Thymus (tissue), 11 donors: Measurements from ENCODE around the gene ZFAND2B. TPM values are rescaled to one million over a fixed set of nuclear protein-coding genes. Genes with fewer than 3 reads are reported as not detected.

Source experiments
- DNase-seq, 9 donors: peaks; one replicate each; pipeline ENCODE4 v3.0.0-alpha.2; 2013; ENCODE audit warnings: low spot score in 9 of 9, low read depth in 6 of 9, missing footprints in 1 of 9
- H3K27ac ChIP-seq, 2 donors: one replicate each; pipeline ENCODE4 v1.5.1; 2013; ENCODE audit warnings: control low read depth in 1 of 2, low read depth in 1 of 2, low read length in 1 of 2, mild to moderate bottlenecking in 1 of 2, moderate library complexity in 1 of 2
- H3K27me3 ChIP-seq, 2 donors: one replicate each; pipeline ENCODE4 v1.5.1; 2013; ENCODE audit warnings: low read length in 1 of 2; ENCODE audit not compliant: control insufficient read depth in 2 of 2, insufficient read depth in 1 of 2
- H3K36me3 ChIP-seq, 2 donors: one replicate each; pipeline ENCODE4 v1.5.1; 2013; ENCODE audit warnings: low read length in 1 of 2, mild to moderate bottlenecking in 1 of 2, moderate library complexity in 1 of 2; ENCODE audit not compliant: control insufficient read depth in 2 of 2, insufficient read depth in 2 of 2
- H3K4me1 ChIP-seq, 2 donors: one replicate each; pipeline ENCODE4 v1.5.1; 2013; ENCODE audit warnings: low read length in 2 of 2; ENCODE audit not compliant: control insufficient read depth in 2 of 2, insufficient read depth in 2 of 2
- H3K4me3 ChIP-seq, 2 donors: one replicate each; pipeline ENCODE4 v1.5.1; 2013; ENCODE audit warnings: low read length in 2 of 2, control low read depth in 1 of 2, mild to moderate bottlenecking in 1 of 2
- H3K9me3 ChIP-seq, 2 donors: one replicate each; pipeline ENCODE4 v1.5.1; 2013; ENCODE audit warnings: low read length in 1 of 2, mild to moderate bottlenecking in 1 of 2; ENCODE audit not compliant: control insufficient read depth in 2 of 2, insufficient read depth in 1 of 2
- WGBS: extraction: QIAGEN DNeasy Blood & Tissue Kit; methylation state at CpG from one replicate; pipeline ENCODE4 v1.1.7; 2013; 5-methylcytosine and 5-hydroxymethylcytosine counted together
- polyA plus RNA-seq: library from polyadenylated mRNA; stranded (reverse); fragments of 200-250 nt; gene quantifications from one replicate; pipeline ENCODE4 v1.2.3, GENCODE V29; 2013
- total RNA-seq: library from RNA; stranded (reverse); fragments of 120-200 nt; gene quantifications from one replicate; pipeline ENCODE4 v1.2.4, GENCODE V29; 2013
- donor health status: healthy.

ZFAND2B gene
- total and polyA plus RNA-seq, 2 donors: 57.8 to 59.0 TPM

DNA sequence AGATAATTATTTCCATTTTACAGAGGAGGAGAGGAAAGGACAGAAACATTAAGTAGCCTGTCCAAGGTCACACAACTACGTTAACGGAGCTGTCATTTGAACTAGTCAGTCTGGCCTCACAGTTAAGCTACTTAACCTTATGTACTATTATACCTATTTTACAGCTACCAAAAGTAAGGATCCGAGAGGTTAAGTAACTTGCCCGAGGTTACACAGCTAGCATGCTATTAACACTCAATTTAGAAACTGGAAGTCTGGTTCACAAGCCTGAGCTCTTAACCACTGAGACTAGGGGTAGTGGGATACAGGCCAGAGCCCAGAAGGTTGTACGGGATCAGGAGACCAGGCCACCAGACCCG is 38.2 kb downstream of the ZFAND2B start:
- peak overlapping the region; percentile 87 to 98 for H3K4me3 ChIP-seq
- peaks cover 0 to 2% of the 10 kb centered on the region in 2 donors for H3K27me3 ChIP-seq
- H3K36me3 ChIP-seq: peaks cover 7 to 17% of the 10 kb centered on the region in 2 donors
- peak overlapping the region; percentile 83 to 96 for H3K27ac ChIP-seq
- peaks cover 41 to 50% of the 10 kb centered on the region in 2 donors for H3K4me1 ChIP-seq
- peaks cover 0 to 5% of the 10 kb centered on the region in 2 donors for H3K9me3 ChIP-seq
- WGBS: 44% methylated on average over 6 of the region's 6 CpGs
- DNase-seq: no peak

DNA sequence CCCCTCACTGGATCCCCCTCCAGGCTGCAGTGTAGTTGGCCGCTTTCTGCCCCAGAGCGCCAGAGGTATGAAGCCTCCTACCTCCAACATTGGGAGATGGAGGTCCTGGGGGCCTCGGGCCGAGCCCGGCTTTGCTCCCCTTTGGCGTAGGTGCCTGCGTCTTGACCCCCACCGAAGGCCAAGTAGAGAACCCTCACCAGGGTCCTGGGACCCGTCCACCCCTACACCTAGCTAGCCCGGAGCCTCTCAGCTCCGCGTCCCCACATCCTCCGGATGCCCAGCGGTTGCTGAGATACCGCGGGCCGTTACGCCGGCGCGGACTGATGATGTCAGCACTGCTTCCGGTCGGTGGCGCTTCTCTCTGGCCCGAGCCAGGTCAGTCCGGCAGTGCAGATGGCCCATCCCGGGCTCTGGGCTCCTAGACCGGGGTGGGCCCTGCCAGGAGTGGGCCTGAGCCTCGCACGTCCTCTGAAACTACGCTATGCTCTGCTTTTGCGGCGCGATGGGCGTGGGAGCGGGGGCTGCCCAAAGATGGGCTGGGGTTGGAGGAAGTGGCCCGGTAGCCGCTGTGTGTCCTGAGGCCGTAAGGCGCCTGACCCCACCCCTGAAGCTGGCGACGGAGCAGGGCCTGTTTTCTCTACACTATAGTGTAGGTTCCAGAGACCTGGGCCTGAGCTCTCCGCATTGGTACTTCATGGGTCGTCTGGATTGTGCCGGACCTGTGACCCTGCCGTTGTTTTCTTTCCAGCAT is 38.7 kb downstream of the ZFAND2B start, which contains the start of the genes GLB1L and STK16:
Gene GLB1L, minus strand, starts transcription at position 297 of the 751 bp plus-strand sequence. CDS start 1,871 bp downstream, outside the sequence.
Gene STK16, plus strand, starts transcription at position 332 of the 751 bp plus-strand sequence. CDS start 521 bp downstream, outside the sequence.
- H3K9me3 ChIP-seq: peaks cover 0 to 5% of the 10 kb centered on the region in 2 donors
- peaks cover 43 to 56% of the 10 kb centered on the region in 2 donors for H3K4me1 ChIP-seq
- peak within 1 kb of the TSS; percentile 83 to 96 for H3K27ac ChIP-seq
- peaks cover 0 to 2% of the 10 kb centered on the region in 2 donors for H3K27me3 ChIP-seq
- under 1% methylated on average over 46 of the region's 46 CpGs for WGBS
- H3K4me3 ChIP-seq: peak within 1 kb of the TSS; percentile 87 to 98
- peak in 8 of 9 donors; percentile 80 to 93 (median 87) for DNase-seq
- peaks cover 12 to 20% of the 10 kb centered on the region in 2 donors for H3K36me3 ChIP-seq

DNA sequence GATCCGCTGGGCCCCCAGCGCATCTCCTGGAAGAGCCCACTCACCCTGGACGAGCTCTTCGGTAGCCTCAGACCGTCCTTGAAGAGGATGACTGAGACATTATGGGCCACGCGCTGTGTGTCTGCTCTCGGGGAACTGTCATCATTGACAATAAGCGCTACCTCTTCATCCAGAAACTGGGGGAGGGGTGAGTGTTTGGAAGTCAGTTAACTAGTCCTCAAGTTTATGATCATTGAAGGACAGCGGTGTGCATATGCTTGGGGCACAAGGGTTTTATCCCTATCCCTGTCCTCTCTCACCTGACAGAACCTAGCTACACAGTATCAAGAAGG is 39.3 kb downstream of the ZFAND2B start:
- Histone ChIP-seq H3K36me3 (peaks cover 17 to 23% of the 10 kb centered on the region in 2 donors), H3K9me3 (peaks cover 0 to 5% of the 10 kb centered on the region in 2 donors), H3K4me3 (peak overlapping the region; percentile 87 to 98), H3K4me1 (peaks cover 43 to 59% of the 10 kb centered on the region in 2 donors), H3K27ac (peak overlapping the region; percentile 83 to 96), H3K27me3 (peaks cover 0 to 2% of the 10 kb centered on the region in 2 donors)
- 30% methylated on average over 10 of the region's 10 CpGs for WGBS
- peak in 1 of 9 donors; percentile 50 for DNase-seq

DNA sequence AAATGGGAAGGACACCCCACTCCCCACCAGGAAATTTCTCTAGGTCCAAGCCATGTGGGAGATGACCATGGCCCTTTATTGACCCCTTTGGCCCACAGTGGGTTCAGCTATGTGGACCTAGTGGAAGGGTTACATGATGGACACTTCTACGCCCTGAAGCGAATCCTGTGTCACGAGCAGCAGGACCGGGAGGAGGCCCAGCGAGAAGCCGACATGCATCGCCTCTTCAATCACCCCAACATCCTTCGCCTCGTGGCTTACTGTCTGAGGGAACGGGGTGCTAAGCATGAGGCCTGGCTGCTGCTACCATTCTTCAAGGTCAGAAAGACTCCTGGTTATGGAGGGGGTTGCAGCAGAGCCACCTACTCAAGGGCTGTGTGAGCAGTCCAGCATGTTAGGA is 40.0 kb downstream of the ZFAND2B start:
- 93% methylated on average over 10 of the region's 10 CpGs for WGBS
- peak overlapping the region in 1 of 2 donors; percentile 98 for H3K4me3 ChIP-seq
- peaks cover 0 to 5% of the 10 kb centered on the region in 2 donors for H3K9me3 ChIP-seq
- H3K27me3 ChIP-seq: peaks cover under 1 to 6% of the 10 kb centered on the region in 2 donors
- DNase-seq: no peak
- H3K36me3 ChIP-seq: peaks cover 23% of the 10 kb centered on the region in 2 donors
- H3K27ac ChIP-seq: peak overlapping the region in 1 of 2 donors; percentile 72
- peaks cover 43 to 63% of the 10 kb centered on the region in 2 donors for H3K4me1 ChIP-seq

DNA sequence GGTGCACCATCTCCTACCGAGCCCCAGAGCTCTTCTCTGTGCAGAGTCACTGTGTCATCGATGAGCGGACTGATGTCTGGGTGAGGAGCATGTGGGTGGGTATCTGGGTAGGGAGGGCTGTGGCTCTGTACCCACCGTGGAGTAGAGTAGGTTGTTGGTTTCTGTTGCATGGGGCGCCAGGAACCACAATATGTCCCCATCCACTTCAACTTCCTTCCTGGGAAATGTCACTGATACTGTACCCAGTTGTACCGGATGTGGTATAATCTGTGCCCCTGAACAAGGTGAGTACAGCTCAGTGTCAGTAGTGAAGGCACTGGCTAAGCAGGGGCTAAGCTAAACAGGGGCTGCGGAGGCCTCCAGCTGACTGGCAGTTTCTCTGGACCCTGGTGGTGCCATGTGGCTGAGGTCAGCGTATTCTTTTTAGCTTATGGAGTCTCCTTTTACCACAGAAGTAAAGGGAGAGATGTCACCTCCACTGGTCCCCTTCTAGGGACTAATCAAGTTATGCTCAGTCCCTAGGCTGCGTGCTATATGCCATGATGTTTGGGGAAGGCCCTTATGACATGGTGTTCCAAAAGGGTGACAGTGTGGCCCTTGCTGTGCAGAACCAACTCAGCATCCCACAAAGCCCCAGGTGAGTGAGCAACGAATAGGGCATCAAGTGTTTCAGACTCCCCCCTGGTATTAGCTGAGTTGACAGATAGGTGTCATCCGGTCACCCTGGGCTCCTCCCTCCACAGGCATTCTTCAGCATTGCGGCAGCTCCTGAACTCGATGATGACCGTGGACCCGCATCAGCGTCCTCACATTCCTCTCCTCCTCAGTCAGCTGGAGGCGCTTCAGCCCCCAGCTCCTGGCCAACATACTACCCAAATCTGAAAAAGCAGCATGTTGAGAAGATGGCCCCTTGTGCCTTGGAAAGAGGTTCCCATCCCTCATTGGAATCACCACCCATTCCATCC is 41.4 kb downstream of the ZFAND2B start:
- peaks cover 0 to 7% of the 10 kb centered on the region in 2 donors for H3K9me3 ChIP-seq
- H3K36me3 ChIP-seq: peaks cover 23 to 24% of the 10 kb centered on the region in 2 donors
- peak overlapping the region; percentile 87 to 94 for H3K27ac ChIP-seq
- DNase-seq: peak in 7 of 9 donors; percentile 61 to 91 (median 77)
- peak overlapping the region; percentile 14 to 33 for H3K4me3 ChIP-seq
- peaks cover 12 to 19% of the 10 kb centered on the region in 2 donors for H3K27me3 ChIP-seq
- 52% methylated on average over 17 of the region's 17 CpGs for WGBS
- peaks cover 46 to 77% of the 10 kb centered on the region in 2 donors for H3K4me1 ChIP-seq

DNA sequence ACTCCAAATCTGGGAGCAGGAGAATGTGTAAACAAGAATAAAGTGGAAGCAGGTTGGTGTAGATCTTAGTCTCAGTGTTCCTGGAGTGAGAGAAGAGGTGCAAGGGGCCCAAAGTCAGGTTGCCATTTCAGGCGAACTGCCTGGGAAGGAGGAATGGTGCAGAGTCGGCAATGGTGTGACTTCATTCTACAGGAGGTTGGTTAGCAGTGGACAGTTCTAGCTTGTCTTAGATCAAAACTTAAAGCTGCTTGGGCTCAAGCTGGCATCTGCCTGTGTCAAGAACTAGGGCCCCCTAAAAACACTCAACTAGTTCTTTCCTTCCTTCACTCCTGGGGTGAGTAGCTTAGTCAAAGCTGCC is 42.2 kb downstream of the ZFAND2B start:
- DNase-seq: no peak
- Histone ChIP-seq H3K36me3 (peaks cover 23 to 24% of the 10 kb centered on the region in 2 donors), H3K27ac (peak overlapping the region; percentile 78 to 94), H3K27me3 (peaks cover 20 to 27% of the 10 kb centered on the region in 2 donors), H3K4me1 (peaks cover 46 to 86% of the 10 kb centered on the region in 2 donors), H3K4me3 (peak overlapping the region in 1 of 2 donors; percentile 27), H3K9me3 (peaks cover 0 to 10% of the 10 kb centered on the region in 2 donors)
- WGBS: 86% methylated on average over 2 of the region's 2 CpGs

DNA sequence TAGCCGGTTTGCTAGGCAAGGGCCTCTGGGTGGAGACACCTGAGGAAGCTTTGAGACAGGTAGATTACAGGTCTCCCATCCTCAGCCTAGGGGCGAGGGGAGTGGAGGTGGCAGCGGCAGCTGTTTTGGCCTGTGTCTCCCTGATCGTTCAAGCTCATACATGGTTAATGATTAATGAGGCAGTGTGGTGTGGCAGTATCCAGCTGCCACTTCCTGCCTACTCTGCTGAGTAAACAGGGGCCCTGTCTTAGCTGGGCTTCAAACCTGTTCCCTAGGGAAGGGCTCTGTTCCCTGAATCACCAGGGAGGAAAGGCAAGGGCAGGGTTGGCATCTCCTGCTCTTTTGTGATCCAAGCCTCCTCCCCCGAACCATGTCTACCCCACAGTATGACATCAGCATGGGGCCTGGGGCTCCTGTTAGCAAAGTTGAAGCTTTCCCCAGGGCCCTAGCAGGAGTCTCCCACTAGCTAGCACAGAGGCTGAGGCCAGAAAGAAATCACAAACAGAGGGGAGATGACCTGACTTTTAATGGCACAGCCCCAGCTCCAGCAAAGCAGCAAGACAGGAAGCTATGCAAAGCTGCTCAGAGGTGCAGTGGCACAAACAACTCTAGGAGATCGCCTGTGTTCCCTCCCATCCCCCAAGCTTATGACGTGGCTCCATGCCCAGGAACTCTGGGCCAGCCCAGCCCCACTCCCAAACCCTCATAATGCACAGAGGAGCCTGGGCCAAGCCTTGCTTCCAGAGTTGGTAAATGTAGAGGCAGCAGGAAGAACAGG is 42.8 kb downstream of the ZFAND2B start:
- H3K4me1 ChIP-seq: peaks cover 47 to 90% of the 10 kb centered on the region in 2 donors
- H3K4me3 ChIP-seq: peak overlapping the region in 1 of 2 donors; percentile 27
- H3K9me3 ChIP-seq: peaks cover 0 to 10% of the 10 kb centered on the region in 2 donors
- H3K36me3 ChIP-seq: peaks cover 23 to 24% of the 10 kb centered on the region in 2 donors
- H3K27ac ChIP-seq: peak overlapping the region; percentile 78 to 94
- peak in 2 of 9 donors; percentile 38 to 66 for DNase-seq
- peaks cover 25 to 33% of the 10 kb centered on the region in 2 donors for H3K27me3 ChIP-seq
- 37% methylated on average over 7 of the region's 7 CpGs for WGBS
